HT1080 (cell line): ENCODE data around the gene POLE. TPM values are rescaled to one million over a fixed set of nuclear protein-coding genes. Genes with fewer than 3 reads are reported as not detected.

Source experiments
- DNase-seq: peaks from one replicate; pipeline ENCODE4 v3.0.0-alpha.2; 2015; ENCODE audit warnings: low read depth
- total RNA-seq: library from RNA; depleted of rRNA; stranded (reverse); fragments of >200 nt; shearing (Covaris generic); gene quantifications from 2 replicates; pipeline ENCODE4 v1.2.3, GENCODE V29; 2014

The POLE gene
- total RNA-seq, 1 experiment from 2014 or later = 35.5 TPM

DNA sequence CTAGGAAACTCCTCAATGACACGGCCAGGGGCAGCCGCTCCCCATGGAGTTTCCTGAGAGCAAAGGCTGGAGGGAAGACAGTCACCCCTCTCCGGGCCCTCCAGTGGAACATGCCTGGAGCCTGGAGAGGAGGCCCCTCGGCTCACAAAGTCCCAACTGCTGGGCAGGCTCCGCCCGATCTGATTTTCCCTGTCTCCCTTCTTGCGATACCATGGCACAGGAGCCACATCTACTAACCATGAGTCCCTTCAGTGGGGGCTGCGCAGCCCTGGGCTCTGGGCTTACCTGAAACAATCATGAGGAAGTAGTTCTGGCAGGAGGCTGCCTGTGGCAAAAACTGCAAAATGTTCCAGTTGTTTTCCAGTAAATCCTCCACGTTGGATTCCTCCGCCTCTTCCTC is 53.2 kb downstream of the POLE start:
- no peak for DNase-seq

DNA sequence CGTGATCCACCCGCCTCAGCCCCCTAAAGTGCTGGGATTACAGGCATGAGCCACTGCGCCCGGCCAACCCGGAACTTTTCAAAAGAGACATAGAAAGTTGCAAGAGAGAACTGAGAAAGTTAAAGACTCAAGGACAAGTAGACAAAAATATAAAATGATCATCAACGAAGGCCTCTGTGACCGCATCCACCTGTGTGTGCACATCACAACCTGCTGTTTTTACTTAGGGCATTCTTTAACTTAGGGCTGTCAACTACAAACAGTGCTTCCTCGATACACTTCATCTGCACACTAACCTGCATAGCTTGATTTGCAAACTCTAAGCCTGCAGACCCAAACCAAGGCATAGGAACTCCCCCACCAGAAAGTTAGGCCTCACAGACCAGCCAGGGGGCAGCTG is 53.7 kb downstream of the POLE start:
- no peak for DNase-seq

DNA sequence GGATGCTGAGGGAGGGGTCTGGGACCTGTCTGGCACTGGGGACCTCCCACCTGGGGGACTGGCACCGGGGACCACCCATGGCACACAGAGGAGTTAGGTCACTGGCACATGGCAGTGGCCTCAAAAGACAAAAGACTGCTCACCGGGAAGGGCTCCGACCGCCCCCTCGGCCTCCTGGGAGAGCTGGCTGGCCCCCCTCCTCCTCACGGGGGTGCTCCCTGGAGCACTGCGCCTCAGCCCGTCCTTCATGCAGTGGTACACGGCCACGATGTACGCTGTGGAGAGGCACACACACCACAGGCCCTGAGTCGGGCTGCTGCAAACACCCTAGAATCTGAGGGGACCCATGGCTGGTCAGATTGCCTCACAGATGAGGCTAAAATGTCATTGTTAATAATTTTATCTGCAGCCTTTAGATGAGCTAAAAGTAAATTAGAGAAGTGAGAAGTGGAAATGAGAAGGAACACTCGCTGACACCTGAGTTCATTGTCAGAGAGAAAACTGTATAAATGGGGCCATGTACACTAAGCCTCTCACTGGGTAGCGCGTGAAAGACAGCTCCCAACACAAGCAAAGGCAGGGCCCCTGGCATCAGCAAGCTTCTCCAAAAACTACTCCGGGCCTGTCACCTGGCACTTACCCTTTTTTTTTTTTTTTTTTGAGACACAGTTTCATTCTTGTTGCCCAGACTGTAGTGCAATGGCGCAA is 54.5 kb downstream of the POLE start:
- DNase-seq = no peak

DNA sequence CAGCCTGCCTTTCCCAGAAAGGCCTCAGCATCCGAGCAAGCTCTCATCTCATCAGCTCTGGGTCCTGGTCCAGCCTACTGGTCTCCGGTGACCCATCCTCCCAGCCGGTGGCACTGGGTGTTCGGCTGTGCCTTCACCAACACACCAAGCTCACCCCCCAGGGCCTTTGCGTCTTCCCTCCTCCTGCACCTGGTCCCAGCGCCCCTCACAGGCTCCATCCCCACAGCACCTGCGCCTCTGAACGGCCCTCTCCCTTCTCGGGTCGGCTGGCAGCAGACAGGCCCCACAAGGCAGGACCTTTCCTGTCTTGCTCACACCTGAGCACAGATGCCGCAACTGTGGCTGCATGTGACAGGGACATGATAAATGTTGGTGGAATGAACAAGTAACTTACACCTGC is 55.5 kb downstream of the POLE start:
- DNase-seq = no peak

DNA sequence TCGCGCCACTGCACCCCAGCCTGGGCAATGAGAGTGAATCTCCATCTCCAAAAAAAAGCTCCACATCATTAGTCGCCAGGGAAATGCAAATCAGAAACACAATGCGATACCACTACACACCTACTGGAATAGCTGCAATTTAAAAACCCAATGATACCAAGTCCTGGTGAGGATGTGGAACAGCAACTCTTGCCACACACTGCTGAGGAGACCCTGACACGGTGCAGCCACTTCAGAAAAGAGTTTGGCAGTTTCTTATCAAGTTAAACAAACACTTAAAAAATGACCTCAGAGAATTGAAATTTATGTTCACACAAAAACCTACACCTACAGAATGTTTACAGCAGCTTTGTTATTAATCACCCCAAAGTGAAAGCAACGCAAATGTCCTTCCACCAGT is 56.5 kb downstream of the POLE start:
- DNase-seq = no peak

- DNase-seq = no peak
These were observed 57.8 kb downstream of the POLE start for GRCh38 chr12:132629330-132629729.

DNA sequence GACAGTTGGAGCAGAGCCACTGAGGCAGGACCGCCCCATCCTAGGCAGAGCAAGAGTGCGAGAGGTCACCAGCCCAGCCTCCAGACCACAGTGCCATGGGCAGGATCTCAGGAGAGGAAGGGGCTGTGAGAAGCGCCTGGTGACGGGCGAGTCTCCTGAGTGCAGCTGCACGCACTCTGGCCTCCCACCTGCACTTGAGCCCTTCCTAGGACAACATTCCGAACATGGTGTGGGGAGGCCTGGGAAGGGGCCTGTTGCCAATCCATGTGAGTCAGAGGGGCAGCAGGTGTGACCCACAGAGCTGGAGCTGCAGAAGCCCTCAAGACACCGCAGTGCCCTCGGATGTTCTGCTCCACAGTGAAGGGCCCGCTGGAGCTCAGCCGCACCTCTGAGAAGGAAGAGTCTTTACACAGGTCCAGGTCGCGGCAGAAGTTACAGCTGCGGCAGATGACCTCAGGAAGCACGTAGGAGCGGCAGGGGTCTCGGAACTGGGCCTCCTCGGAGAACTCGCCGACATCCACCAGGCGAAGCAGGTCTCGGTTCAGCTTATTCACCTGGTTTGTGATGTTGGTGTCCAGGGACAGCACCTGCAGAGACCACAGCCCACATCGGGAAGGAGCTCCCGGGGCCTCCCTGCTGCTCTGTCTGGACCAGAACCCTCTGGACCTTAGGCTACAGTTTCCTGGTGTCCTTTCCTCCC is 61.3 kb downstream of the POLE start:
- DNase-seq = no peak

- no peak for DNase-seq
These were observed 62.1 kb downstream of the POLE start for GRCh38 chr12:132624910-132625630.

- DNase-seq = no peak
These were observed 62.8 kb downstream of the POLE start for GRCh38 chr12:132624186-132624855.

DNA sequence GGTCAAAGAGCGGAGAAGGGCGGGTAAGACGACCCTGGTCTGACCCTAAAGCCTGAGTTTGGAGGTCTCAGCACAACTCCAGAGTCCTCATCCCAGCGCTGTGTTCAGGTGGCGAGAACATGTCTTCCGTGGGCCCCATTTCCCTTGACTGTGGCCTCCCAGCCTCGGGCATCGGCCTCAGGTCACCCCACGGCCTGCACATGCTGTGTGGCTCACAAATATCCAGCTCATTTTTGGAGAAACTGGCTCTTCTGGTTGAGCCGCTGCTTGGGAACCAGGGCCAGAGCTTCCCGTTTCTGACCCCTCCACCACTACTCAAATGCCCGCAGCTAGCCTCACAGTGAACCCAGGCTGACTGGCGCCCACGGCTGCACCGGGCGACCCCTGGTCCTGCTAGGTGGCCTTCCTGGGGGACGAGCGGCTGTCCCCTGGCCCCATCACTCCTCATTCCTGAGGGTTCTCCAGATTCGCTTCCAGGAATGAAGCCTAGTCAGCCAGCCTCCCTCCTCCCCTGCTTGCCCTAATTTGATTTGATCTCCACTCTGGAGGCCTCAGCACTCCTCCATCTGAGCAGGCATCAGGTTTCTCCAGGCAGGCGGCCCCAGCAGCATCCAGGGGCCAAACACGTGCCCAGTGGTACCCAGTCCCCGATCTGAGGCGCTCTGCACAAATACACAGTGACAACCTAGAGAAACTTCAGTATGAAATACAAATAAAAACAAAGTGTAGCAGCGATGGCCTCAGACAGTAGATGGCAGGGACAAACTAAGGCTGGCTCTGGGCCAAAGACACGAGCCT is 63.9 kb downstream of the POLE start:
- DNase-seq = no peak

- DNase-seq = peak; percentile 43
These were observed 64.6 kb downstream of the POLE start for GRCh38 chr12:132622437-132623071.

DNA sequence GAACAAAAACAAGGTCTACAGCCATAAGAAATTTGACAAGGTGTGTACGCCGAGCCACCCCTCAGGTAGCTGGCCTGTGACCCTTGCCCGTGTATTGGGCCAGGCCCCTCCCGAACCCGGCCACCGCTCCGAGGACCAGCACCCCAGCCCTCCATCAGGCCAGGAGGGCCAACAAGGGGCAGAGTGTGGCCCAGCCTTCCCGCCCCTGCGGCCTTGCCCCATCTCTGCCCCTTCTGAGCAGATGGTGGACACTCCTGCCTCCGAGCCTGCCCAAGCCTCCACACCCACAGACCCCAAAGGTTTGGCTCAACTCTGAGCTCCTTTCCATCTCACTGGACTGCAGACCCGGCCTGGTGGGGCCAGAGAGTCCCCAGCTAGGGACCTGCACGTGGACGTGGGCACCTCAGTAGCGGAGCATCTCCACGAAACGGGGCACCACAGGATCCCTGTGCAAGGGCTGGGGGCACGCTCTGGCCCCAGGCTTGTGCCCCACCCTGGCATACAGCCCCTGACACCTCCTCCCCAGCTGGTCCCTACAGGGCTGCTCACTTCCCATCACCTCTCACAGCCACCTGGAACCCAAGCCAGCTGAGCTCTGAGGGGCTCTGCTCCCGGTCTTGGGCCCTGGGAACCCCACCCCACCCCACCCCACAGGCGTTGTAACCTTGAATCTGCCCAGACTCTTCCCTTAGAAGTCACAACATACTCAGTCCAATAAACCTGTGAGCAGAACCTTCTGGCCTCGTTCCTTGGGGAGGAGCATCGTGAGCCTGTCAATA is 65.3 kb downstream of the POLE start:
- no peak for DNase-seq

GRCh38 chr12:132620899-132621656 is 66.1 kb downstream of the POLE start:
- no peak for DNase-seq

- no peak for DNase-seq
These were observed 66.8 kb downstream of the POLE start for GRCh38 chr12:132620113-132620898.

DNA sequence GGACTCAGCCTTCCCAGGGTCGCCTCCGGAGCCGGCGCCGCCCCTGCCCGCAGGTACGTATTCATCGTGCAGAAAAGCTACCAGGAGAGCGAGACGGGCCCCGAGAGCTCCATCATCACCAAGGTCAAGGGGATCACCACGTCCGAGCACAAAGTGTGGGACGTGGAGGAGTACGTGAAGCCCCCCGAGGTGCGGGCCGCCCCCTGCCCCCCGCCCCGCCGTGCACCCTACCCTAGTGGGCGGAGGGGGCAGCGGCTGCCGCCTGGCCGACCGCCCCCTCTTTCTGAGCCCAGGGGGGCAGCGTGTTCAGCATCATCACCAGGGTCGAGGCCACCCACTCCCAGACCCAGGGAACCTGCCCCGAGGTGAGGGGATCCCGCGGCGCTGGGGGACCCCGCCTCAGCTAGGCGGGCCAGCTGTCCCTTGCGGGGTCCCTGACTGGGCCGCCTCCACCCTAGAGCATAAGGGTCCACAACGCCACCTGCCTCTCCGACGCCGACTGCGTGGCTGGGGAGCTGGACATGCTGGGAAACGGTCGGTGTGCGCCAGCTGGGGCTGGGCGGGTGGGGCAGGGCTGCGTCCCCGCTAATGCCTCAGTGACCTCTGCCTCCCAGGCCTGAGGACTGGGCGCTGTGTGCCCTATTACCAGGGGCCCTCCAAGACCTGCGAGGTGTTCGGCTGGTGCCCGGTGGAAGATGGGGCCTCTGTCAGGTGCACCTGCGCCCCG is 67.6 kb downstream of the POLE start:
- no peak for DNase-seq

- no peak for DNase-seq
These were observed 68.1 kb downstream of the POLE start for GRCh38 chr12:132619071-132619385.

DNA sequence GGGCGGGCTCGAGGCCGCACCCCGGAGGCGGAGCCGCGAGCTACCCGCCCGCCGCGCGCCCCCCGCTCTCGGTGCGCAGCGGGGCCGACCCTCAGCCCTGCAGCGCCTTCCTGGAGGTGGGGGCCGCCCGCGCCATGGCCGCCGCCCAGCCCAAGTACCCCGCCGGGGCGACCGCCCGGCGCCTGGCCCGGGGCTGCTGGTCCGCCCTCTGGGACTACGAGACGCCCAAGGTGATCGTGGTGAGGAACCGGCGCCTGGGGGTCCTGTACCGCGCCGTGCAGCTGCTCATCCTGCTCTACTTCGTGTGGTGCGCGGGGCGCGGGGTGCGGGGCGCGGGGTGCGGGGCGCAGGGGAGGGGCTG is 68.5 kb downstream of the POLE start, which contains the start of gene P2RX2:
Gene P2RX2, plus strand, starts transcription at position 94 of the 361 bp plus-strand sequence. Its CDS starts 41 bp downstream, at position 135.
- no peak for DNase-seq
